22Rv1 (cell line): ENCODE data around the gene KIAA0753.

Source experiments
- ZFX ChIP-seq: fragments of 450-650 bp; IDR thresholded peaks from 2 replicates; pipeline ENCODE4 v1.6.1; 2017; ENCODE audit warnings: antibody characterized with exemption, borderline replicate concordance
- TF ChIP-seq, protein P1 (sequence below): fragments of 450-650 bp; IDR thresholded peaks from 2 replicates; pipeline ENCODE4 v1.5.1; 2017; ENCODE audit warnings: mild to moderate bottlenecking

DNA sequence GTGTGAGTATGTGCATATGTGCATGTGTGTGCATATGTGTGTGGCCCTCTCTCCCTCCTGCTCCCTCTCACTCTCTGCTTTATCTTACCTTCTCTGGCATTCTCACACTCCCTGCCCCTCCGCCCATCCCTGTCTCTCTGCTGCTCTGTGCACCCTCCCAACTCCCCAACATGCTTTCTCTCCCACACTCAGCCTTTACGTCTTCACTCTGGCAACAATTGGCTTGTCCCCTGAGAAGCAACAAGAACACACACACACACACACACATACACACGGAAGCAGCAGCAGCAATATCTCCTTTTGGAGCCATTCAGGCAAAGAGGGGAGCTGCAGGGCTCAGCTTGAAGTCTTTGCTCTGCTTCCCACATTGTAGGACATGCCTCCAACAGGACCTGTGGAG is 112.0 kb downstream of the KIAA0753 start:
- TF ChIP-seq, protein P1, sequence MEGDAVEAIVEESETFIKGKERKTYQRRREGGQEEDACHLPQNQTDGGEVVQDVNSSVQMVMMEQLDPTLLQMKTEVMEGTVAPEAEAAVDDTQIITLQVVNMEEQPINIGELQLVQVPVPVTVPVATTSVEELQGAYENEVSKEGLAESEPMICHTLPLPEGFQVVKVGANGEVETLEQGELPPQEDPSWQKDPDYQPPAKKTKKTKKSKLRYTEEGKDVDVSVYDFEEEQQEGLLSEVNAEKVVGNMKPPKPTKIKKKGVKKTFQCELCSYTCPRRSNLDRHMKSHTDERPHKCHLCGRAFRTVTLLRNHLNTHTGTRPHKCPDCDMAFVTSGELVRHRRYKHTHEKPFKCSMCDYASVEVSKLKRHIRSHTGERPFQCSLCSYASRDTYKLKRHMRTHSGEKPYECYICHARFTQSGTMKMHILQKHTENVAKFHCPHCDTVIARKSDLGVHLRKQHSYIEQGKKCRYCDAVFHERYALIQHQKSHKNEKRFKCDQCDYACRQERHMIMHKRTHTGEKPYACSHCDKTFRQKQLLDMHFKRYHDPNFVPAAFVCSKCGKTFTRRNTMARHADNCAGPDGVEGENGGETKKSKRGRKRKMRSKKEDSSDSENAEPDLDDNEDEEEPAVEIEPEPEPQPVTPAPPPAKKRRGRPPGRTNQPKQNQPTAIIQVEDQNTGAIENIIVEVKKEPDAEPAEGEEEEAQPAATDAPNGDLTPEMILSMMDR: no peak
- no peak for TF ChIP-seq ZFX
